Measurements from ENCODE around the gene PNPLA7. TPM values are rescaled to one million over a fixed set of nuclear protein-coding genes. Genes with fewer than 3 reads are reported as not detected.

Gene PNPLA7
- total RNA-seq, 1 donor from 2014 or later: 13.5 TPM

DNA sequence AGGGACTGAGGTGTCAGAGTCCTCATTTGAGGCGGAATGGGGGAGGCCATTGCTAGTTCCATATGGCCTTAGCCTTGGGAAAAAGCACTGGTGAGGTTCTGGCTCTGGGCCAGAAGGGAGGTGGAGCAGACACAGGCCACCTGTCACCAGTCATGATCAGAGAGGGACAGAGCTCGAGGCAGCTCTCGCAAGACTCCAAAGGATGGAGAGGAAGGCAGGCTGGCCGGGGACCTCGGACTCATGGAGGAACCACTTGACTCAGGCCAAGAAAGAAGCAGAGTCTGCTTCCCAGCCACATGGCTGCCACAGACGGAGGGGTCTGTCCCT, 61.9 kb downstream of the PNPLA7 start:
- peaks cover 0 to 12% of the 10 kb centered on the region in 2 donors for H3K36me3 ChIP-seq
- TF ChIP-seq, protein P1, sequence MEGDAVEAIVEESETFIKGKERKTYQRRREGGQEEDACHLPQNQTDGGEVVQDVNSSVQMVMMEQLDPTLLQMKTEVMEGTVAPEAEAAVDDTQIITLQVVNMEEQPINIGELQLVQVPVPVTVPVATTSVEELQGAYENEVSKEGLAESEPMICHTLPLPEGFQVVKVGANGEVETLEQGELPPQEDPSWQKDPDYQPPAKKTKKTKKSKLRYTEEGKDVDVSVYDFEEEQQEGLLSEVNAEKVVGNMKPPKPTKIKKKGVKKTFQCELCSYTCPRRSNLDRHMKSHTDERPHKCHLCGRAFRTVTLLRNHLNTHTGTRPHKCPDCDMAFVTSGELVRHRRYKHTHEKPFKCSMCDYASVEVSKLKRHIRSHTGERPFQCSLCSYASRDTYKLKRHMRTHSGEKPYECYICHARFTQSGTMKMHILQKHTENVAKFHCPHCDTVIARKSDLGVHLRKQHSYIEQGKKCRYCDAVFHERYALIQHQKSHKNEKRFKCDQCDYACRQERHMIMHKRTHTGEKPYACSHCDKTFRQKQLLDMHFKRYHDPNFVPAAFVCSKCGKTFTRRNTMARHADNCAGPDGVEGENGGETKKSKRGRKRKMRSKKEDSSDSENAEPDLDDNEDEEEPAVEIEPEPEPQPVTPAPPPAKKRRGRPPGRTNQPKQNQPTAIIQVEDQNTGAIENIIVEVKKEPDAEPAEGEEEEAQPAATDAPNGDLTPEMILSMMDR (IDR thresholded peaks at IDR 0.05): no peak
- no peaks in the 10 kb centered on the region for H3K4me1 ChIP-seq
- H3K4me3 ChIP-seq: no peak overlapping the region
- no peak for DNase-seq (ENCODE audit: low spot score in 2 of 2)
- intact Hi-C loops (cut with DNase I): no loop called here
- H3K27ac ChIP-seq: no peak overlapping the region
- no peaks in the 10 kb centered on the region for H3K9me3 ChIP-seq
- H3K27me3 ChIP-seq: no peaks in the 10 kb centered on the region

DNA sequence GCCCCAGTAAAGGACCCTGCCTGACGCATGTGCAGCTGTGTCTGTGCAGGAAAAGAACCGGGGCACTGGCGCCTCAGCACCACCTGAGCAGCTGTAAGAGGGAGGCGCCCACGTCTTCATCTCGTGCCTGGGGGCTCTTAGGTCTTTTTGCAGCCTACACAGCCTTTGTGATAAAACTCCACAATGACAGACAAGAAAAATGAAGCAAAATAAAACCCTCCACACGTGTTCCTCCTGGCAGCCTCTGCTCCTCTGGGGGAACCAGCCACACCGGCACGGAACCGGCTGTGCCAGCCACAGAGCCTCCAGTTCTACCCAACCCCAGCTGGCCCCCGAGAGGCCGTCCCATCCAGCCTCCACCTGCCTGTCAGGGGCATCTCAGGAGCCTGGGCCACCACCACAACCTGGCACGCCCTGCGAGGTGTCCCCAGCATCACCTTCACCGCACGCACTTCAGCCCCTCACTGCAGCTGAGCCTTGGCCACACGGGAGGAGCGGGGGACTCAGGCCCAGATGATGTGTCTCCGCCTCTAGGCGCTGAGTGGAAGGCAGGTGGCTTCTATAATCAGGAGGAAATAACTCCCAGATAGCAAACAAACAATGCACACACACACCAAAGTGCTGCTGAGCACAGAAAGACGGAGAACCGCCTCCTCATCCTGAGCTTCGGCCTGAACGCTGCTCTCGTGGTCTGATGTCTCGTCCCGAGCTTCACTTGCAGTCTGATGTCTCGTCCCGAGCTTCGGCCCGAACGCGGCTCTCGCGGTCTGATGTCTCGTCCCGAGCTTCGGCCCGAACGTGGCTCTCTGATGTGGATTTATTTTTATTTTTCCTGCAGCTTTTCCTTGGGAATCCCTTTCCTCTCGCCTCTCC, 62.5 kb downstream of the PNPLA7 start:
- H3K9me3 ChIP-seq: no peaks in the 10 kb centered on the region
- intact Hi-C loops (cut with DNase I): no loop called here
- no peak overlapping the region for H3K27ac ChIP-seq
- peaks cover 0 to 12% of the 10 kb centered on the region in 2 donors for H3K36me3 ChIP-seq
- no peaks in the 10 kb centered on the region for H3K27me3 ChIP-seq
- DNase-seq (ENCODE audit: low spot score in 2 of 2): no peak
- TF ChIP-seq, protein P1 (IDR thresholded peaks at IDR 0.05): no peak
- no peak overlapping the region for H3K4me3 ChIP-seq
- no peaks in the 10 kb centered on the region for H3K4me1 ChIP-seq

DNA sequence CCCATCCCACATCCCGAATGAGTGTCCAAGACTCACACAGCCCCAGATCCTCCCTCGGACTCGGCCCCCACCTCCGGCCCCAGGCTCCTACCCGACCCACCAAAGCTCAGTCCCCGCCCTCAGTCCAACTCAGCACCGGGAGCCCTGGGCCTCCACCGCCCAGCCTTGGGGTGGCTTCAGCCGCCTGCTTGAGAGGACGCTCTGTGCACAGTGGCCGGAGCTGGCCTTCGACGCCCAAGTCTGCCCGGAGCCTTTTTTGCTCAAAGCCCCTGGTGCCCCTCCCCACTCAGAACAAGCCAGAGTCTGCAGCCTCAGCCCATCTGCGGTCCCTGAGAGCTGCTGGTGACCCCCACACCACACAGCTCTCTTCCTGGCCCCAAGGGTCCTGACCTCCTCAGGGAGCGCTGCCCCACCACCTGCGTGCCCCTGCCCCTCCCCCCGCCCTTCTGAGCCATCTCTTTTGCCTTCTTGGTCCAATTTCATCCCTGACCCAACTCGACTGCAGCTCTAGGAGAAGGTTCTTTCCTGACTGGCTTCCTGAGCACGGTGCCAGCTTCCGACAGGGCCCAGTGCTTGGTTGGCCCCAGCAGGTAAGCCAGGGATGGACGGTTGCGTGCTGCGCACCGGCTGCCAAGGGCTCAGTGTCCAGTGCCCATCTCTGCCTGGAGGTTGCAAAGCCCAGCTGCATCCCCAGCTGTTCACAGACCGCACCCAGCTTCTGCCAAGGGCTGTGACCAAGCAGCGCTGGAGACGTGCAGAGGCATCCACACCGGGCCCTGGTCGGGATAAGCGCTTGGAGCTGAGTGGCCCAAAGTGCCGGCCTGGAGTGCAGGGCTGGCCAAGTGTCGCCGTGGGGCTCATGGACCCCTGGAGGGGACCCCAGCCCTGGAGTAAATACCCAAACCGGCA, 63.4 kb downstream of the PNPLA7 start:
- Histone ChIP-seq H3K9me3 (no peaks in the 10 kb centered on the region), H3K27me3 (no peaks in the 10 kb centered on the region), H3K4me1 (no peaks in the 10 kb centered on the region), H3K4me3 (no peak overlapping the region), H3K27ac (no peak overlapping the region), H3K36me3 (peaks cover 0 to 12% of the 10 kb centered on the region in 2 donors)
- no peak for DNase-seq (ENCODE audit: low spot score in 2 of 2)
- TF ChIP-seq, protein P1 (IDR thresholded peaks at IDR 0.05): no peak
- intact Hi-C loops (cut with DNase I): no loop called here

DNA sequence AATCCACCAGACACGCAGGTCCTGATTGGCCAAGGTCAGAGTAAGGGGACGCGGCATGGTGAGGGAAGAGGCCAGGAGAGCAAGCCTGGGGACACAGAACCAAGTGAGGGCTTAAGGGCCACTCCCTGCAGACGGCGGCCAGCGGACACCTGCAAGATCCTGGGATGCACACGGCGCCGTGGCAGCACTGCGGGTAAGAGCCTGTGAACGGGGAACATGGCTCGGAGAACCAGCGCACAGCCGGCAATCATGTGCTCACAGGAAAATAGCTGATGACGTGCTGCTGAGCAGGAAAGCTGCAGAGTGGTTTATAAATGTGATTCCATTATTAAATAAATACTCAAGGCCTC, 64.1 kb downstream of the PNPLA7 start:
- H3K27ac ChIP-seq: no peak overlapping the region
- H3K27me3 ChIP-seq: no peaks in the 10 kb centered on the region
- no peaks in the 10 kb centered on the region for H3K4me1 ChIP-seq
- TF ChIP-seq, protein P1 (IDR thresholded peaks at IDR 0.05): no peak
- intact Hi-C loops (cut with DNase I): no loop called here
- no peaks in the 10 kb centered on the region for H3K9me3 ChIP-seq
- no peak overlapping the region for H3K4me3 ChIP-seq
- peaks cover 0 to 12% of the 10 kb centered on the region in 2 donors for H3K36me3 ChIP-seq
- DNase-seq (ENCODE audit: low spot score in 2 of 2): no peak

DNA sequence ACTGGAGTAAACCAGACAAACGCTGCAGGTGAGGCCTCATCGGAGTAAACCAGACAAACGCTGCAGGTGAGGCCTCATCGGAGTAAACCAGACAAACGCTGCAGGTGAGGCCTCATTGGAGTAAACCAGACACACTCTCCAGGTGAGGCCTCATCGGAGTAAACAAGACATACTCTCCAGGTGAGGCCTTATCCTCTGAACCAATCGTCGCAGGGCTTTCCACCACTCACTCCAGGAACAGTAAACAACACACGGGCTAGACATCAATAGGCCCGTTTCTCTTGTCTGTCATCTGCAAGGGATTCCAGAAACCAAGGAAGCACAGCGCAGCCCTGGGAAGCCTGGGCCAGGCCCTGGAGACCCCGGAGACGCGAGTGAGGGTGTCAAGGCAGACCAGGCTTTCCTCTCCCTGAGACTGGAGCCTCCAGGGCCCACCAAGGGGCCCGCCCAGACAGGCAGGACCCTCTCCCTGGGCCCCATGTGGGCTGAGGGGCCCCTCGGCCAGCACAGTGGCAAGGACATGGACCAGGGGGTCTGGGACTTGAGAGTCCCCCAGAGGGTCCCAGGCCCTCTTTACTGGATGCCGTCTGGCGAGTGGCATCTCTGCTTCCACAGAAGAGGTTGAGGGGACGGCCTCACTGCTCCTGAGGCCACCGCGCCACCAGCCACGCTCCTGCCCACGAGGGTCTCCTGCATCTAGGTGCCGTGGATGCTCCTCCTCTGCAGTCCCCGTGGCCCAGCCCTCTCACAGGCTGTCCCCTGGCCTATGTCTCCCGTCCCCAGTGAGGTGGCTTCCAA, 64.7 kb downstream of the PNPLA7 start:
- intact Hi-C loops (cut with DNase I): no loop called here
- H3K36me3 ChIP-seq: peaks cover 0 to 7% of the 10 kb centered on the region in 2 donors
- H3K4me1 ChIP-seq: no peaks in the 10 kb centered on the region
- no peak overlapping the region for H3K27ac ChIP-seq
- no peak overlapping the region for H3K4me3 ChIP-seq
- H3K9me3 ChIP-seq: no peaks in the 10 kb centered on the region
- TF ChIP-seq, protein P1 (IDR thresholded peaks at IDR 0.05): no peak
- DNase-seq (ENCODE audit: low spot score in 2 of 2): no peak
- no peaks in the 10 kb centered on the region for H3K27me3 ChIP-seq

Measured in ascending aorta (tissue), 2 donors.